Stomach (tissue), 9 donors: Measurements from ENCODE around the gene FBXW8. TPM values are rescaled to one million over a fixed set of nuclear protein-coding genes. Genes with fewer than 3 reads are reported as not detected.
A peak's percentile ranks its signal among the peaks of the same experiment; 100 is the strongest.

Experiments
- DNase-seq, 2 donors: peaks; one replicate each; pipeline versions ENCODE4 v3.0.0 to v3.0.0-alpha.2; 2013 to 2019
- H3K27ac ChIP-seq, 5 donors: fragments of 200-600 bp in 4 of 5; sonication (generic) in 4 of 5; one replicate each; pipeline ENCODE4 v1.5.1; 2013 to 2019; ENCODE audit warnings: mild to moderate bottlenecking in 1 of 5, moderate library complexity in 1 of 5
- H3K27me3 ChIP-seq, 3 donors: fragments of 200-600 bp; sonication (generic); one replicate each; pipeline ENCODE4 v1.5.1; 2017 to 2019; ENCODE audit warnings: mixed run types in 1 of 3
- H3K36me3 ChIP-seq, 4 donors: fragments of 200-600 bp; sonication (generic); 1 replicate in 3 of 4; 2 replicates in 1 of 4; pipeline ENCODE4 v1.5.1; 2016 to 2019
- H3K4me1 ChIP-seq, 4 donors: fragments of 200-600 bp; sonication (generic); one replicate each; pipeline ENCODE4 v1.5.1; 2016 to 2019
- H3K4me3 ChIP-seq, 4 donors: fragments of 200-600 bp; sonication (generic) in 3 of 4; one replicate each; pipeline ENCODE4 v1.5.1; 2016 to 2019; ENCODE audit warnings: mild to moderate bottlenecking in 1 of 4
- H3K9me3 ChIP-seq, 4 donors: fragments of 200-600 bp; sonication (generic); one replicate each; pipeline ENCODE4 v1.5.1; 2016 to 2019
- CTCF ChIP-seq, 7 experiments: fragments of 450-650 bp in 4 of 7; fragments of 200-600 bp in 3 of 7; sonication (generic) in 3 of 7; IDR thresholded peaks; one replicate each; pipeline ENCODE4 v1.5.1; 2016 to 2019; ENCODE audit warnings: antibody characterized with exemption in 7 of 7, control low read depth in 2 of 7, mild to moderate bottlenecking in 1 of 7
- EP300 ChIP-seq: sonication (generic); formaldehyde crosslinking; IDR thresholded peaks from one replicate; pipeline ENCODE4 v1.6.1; 2017; ENCODE audit warnings: antibody characterized with exemption
- POLR2A ChIP-seq, 4 donors: fragments of 450-650 bp; IDR thresholded peaks; one replicate each; pipeline ENCODE4 v1.6.1; 2016; ENCODE audit warnings: antibody characterized with exemption in 4 of 4, control low read depth in 2 of 4, mild to moderate bottlenecking in 1 of 4, moderate library complexity in 1 of 4
- POLR2AphosphoS5 ChIP-seq, 3 donors: sonication (generic); formaldehyde crosslinking; IDR thresholded peaks; one replicate each; pipeline ENCODE4 v1.6.1; 2016; ENCODE audit warnings: antibody characterized with exemption in 3 of 3
- WGBS, 5 donors: extraction: QIAGEN DNeasy Blood & Tissue Kit in 3 of 5; methylation state at CpG; one replicate each; pipeline versions ENCODE4 v1.1.5 to v1.1.7; 2013 to 2018; 5-methylcytosine and 5-hydroxymethylcytosine counted together
- intact Hi-C: fragments of 100-400 bp; cut with DNase I; formaldehyde crosslinking; loops from one replicate; pipeline ENCODE4 v1.15.1; 2023; ENCODE audit warnings: low total_unique reads
- polyA plus RNA-seq, 3 donors: library from polyadenylated mRNA; stranded (reverse); fragments of 200-250 nt; gene quantifications; one replicate each; pipeline ENCODE4 v1.2.3, GENCODE V29; 2013
- total RNA-seq, 5 donors: library from RNA; depleted of rRNA; stranded (reverse); fragments of >200 nt; gene quantifications; one replicate each; pipeline versions ENCODE4 v1.1.0 to v1.2.3, GENCODE V29; 2014 to 2016
- donor health status: healthy with polysubstance abuse.
- donor health status: Bipolar disorder and iron deficiency.
- donor health status: healthy.

Gene FBXW8
- total and polyA plus RNA-seq, 8 donors, result 3.2 to 28.7 (median 6.7) TPM

GRCh38 chr12:116915326-116915725 lies 4.6 kb downstream of the FBXW8 start:
- peak overlapping the region in 4 of 5 donors; percentile 35 to 79 (median 73) for H3K27ac ChIP-seq
- intact Hi-C loops, result no loop called here
- peaks cover 36 to 88% (median 68%) of the 10 kb centered on the region in 4 donors for H3K4me1 ChIP-seq
- peaks cover 0 to 4% (median 0%) of the 10 kb centered on the region in 4 donors for H3K36me3 ChIP-seq
- H3K27me3 ChIP-seq, result no peaks in the 10 kb centered on the region
- 100% methylated on average over 1 of the region's 1 CpG for WGBS, 5 donors
- TF ChIP-seq EP300 (no peak), CTCF (IDR thresholded peaks at IDR 0.05) (no peak), POLR2AphosphoS5 (IDR thresholded peaks at IDR 0.05) (no peak), POLR2A (IDR thresholded peaks at IDR 0.05) (no peak)
- DNase-seq, result no peak
- H3K9me3 ChIP-seq, result no peaks in the 10 kb centered on the region
- H3K4me3 ChIP-seq, result no peak overlapping the region

- Histone ChIP-seq H3K4me3 (no peak overlapping the region), H3K9me3 (no peaks in the 10 kb centered on the region), H3K36me3 (peaks cover 0 to 4% (median 0%) of the 10 kb centered on the region in 4 donors), H3K4me1 (peaks cover 44 to 95% (median 73%) of the 10 kb centered on the region in 4 donors), H3K27me3 (no peaks in the 10 kb centered on the region), H3K27ac (peak overlapping the region; percentile 24 to 79 (median 50))
- intact Hi-C loops, result no loop called here
- no peak for TF ChIP-seq EP300
- no peak for TF ChIP-seq CTCF (IDR thresholded peaks at IDR 0.05)
- TF ChIP-seq POLR2AphosphoS5 (IDR thresholded peaks at IDR 0.05), result no peak
- no peak for TF ChIP-seq POLR2A (IDR thresholded peaks at IDR 0.05)
- DNase-seq, result peak in 1 of 2 donors; percentile 48
Measured at GRCh38 chr12:116916122-116916521, 5.4 kb downstream of the FBXW8 start.

- peaks cover 43 to 95% (median 69%) of the 10 kb centered on the region in 4 donors for H3K4me1 ChIP-seq
- H3K4me3 ChIP-seq, result no peak overlapping the region
- intact Hi-C loops, result no loop called here
- no peaks in the 10 kb centered on the region for H3K9me3 ChIP-seq
- peaks cover 0 to 4% (median 0%) of the 10 kb centered on the region in 4 donors for H3K36me3 ChIP-seq
- 35 to 48% (median 39%) methylated on average over 5 of the region's 5 CpGs for WGBS, 5 donors
- DNase-seq, result peak; percentile 37 to 75
- no peaks in the 10 kb centered on the region for H3K27me3 ChIP-seq
- no peak for TF ChIP-seq POLR2AphosphoS5 (IDR thresholded peaks at IDR 0.05)
- TF ChIP-seq CTCF (IDR thresholded peaks at IDR 0.05), result no peak
- peak overlapping the region; percentile 24 to 79 (median 50) for H3K27ac ChIP-seq
Measured at GRCh38 chr12:116916714-116917114, 6.0 kb downstream of the FBXW8 start.

GRCh38 chr12:116918464-116918863 lies 7.7 kb downstream of the FBXW8 start:
- peaks cover 0 to 4% (median 0%) of the 10 kb centered on the region in 4 donors for H3K36me3 ChIP-seq
- intact Hi-C loops, result no loop called here
- no peaks in the 10 kb centered on the region for H3K27me3 ChIP-seq
- DNase-seq, result no peak
- WGBS, 5 donors, result 76 to 91% (median 87%) methylated on average over 2 of the region's 2 CpGs
- H3K4me1 ChIP-seq, result peaks cover 37 to 87% (median 58%) of the 10 kb centered on the region in 4 donors
- no peaks in the 10 kb centered on the region for H3K9me3 ChIP-seq
- no peak overlapping the region for H3K4me3 ChIP-seq
- no peak for TF ChIP-seq CTCF (IDR thresholded peaks at IDR 0.05)
- TF ChIP-seq EP300, result no peak
- no peak for TF ChIP-seq POLR2A (IDR thresholded peaks at IDR 0.05)
- TF ChIP-seq POLR2AphosphoS5 (IDR thresholded peaks at IDR 0.05), result no peak
- peak overlapping the region in 3 of 5 donors; percentile 12 to 79 (median 79) for H3K27ac ChIP-seq
